ENCODE measurements around the gene SYCP2L.

The SYCP2L gene

GRCh38 chr6:10960171-10960570 lies 73.3 kb downstream of the SYCP2L start:
- TF ChIP-seq SPI1 (IDR thresholded peaks at IDR 0.05; ENCODE audit: borderline replicate concordance, low read depth) (no peak), REST (IDR thresholded peaks at IDR 0.05; ENCODE audit: insufficient replicate concordance, low read depth) (no peak), POLR2AphosphoS5 (IDR thresholded peaks at IDR 0.05; ENCODE audit: low read depth) (no peak), GABPA (IDR thresholded peaks at IDR 0.05; ENCODE audit: low read depth) (no peak)
- Histone ChIP-seq H3K4me3 (replicated peaks; ENCODE audit: insufficient read depth, low read length) (no peak overlapping the region), H3K27me3 (ENCODE audit: insufficient read depth, poor library complexity, severe bottlenecking) (no peaks in the 10 kb centered on the region), H3K27ac (replicated peaks) (no peak overlapping the region)
- no peak for DNase-seq (ENCODE audit: low read depth in 1 of 2, low spot score in 1 of 2)

- no peak for DNase-seq (ENCODE audit: low read depth in 1 of 2, low spot score in 1 of 2)
- no peak overlapping the region for H3K27ac ChIP-seq (replicated peaks)
- TF ChIP-seq GABPA (IDR thresholded peaks at IDR 0.05; ENCODE audit: low read depth) (no peak), SPI1 (IDR thresholded peaks at IDR 0.05; ENCODE audit: borderline replicate concordance, low read depth) (no peak), REST (IDR thresholded peaks at IDR 0.05; ENCODE audit: insufficient replicate concordance, low read depth) (no peak), POLR2AphosphoS5 (IDR thresholded peaks at IDR 0.05; ENCODE audit: low read depth) (no peak), CTCF (IDR thresholded peaks at IDR 0.05; ENCODE audit: insufficient read depth, low read length) (no peak)
Measured at GRCh38 chr6:10961837-10962236, 75.0 kb downstream of the SYCP2L start.

GRCh38 chr6:10962673-10963072 lies 75.8 kb downstream of the SYCP2L start:
- no peak for DNase-seq (ENCODE audit: low read depth in 1 of 2, low spot score in 1 of 2)
- no peak for TF ChIP-seq POLR2AphosphoS5 (IDR thresholded peaks at IDR 0.05; ENCODE audit: low read depth)
- no peak for TF ChIP-seq SPI1 (IDR thresholded peaks at IDR 0.05; ENCODE audit: borderline replicate concordance, low read depth)
- TF ChIP-seq CTCF (IDR thresholded peaks at IDR 0.05; ENCODE audit: insufficient read depth, low read length), result no peak
- no peak for TF ChIP-seq REST (IDR thresholded peaks at IDR 0.05; ENCODE audit: insufficient replicate concordance, low read depth)
- no peak for TF ChIP-seq GABPA (IDR thresholded peaks at IDR 0.05; ENCODE audit: low read depth)
- no peaks in the 10 kb centered on the region for H3K27me3 ChIP-seq (ENCODE audit: insufficient read depth, poor library complexity, severe bottlenecking)
- no peak overlapping the region for H3K4me3 ChIP-seq (replicated peaks; ENCODE audit: insufficient read depth, low read length)
- H3K27ac ChIP-seq (replicated peaks), result no peak overlapping the region

More at GRCh38 chr6:10961837-10962236, 75.0 kb downstream of the SYCP2L start:
- Histone ChIP-seq H3K27me3 (ENCODE audit: insufficient read depth, poor library complexity, severe bottlenecking) (no peaks in the 10 kb centered on the region), H3K4me3 (replicated peaks; ENCODE audit: insufficient read depth, low read length) (no peak overlapping the region)
